Spleen (tissue), 7 donors: ENCODE data around the gene PAMR1.

ENCODE experiments used
- CTCF ChIP-seq, 11 experiments: fragments of 200-600 bp in 7 of 11; fragments of 450-650 bp in 4 of 11; sonication (generic) in 4 of 11; IDR thresholded peaks in 8 of 11; conservative IDR thresholded peaks in 3 of 11; 1 replicate in 7 of 11; 2 replicates in 4 of 11; pipeline versions ENCODE4 v1.4.0 to v1.8.0; 2016 to 2021; ENCODE audit warnings: antibody characterized with exemption in 11 of 11, inconsistent platforms in 4 of 11, mild to moderate bottlenecking in 1 of 11
- POLR2A ChIP-seq, 3 donors: fragments of 450-650 bp; IDR thresholded peaks; one replicate each; pipeline ENCODE4 v1.5.1; 2017; ENCODE audit warnings: antibody characterized with exemption in 3 of 3, mild to moderate bottlenecking in 1 of 3
- POLR2AphosphoS5 ChIP-seq, 3 donors: sonication (generic); formaldehyde crosslinking; IDR thresholded peaks; one replicate each; pipeline ENCODE4 v1.5.1; 2017; ENCODE audit warnings: antibody characterized with exemption in 3 of 3
- donor health status: DM: no; HTN: no; CAD: no; lungs with moderate emphysema.
- donor health status: DM: no; HTN: no; CAD: no.
- donor health status: DM: no; HTN: no; CAD: no.

GRCh38 chr11:35550374-35551036, 25.1 kb upstream of the PAMR1 start:
- TF ChIP-seq CTCF (IDR thresholded peaks at IDR 0.05 in 8 of 11, conservative IDR thresholded peaks at IDR 0.05 in 3 of 11) (no peak), POLR2A (IDR thresholded peaks at IDR 0.05) (no peak), POLR2AphosphoS5 (IDR thresholded peaks at IDR 0.05) (no peak)
